NCI-H748 treated with DMSO at 0.1 percent for 48 hours (cell line): ENCODE results near the gene COX20.
"Not testable (repeated sequence)": the region's sequence is repeated elsewhere in the genome, so short reads cannot be mapped to it uniquely, and the experiment has no call there.

Experiments used
- DNase-seq: peaks from one replicate; lab custom pipeline; 2025; lab: John Stamatoyannopoulos, UW

Gene COX20

DNA sequence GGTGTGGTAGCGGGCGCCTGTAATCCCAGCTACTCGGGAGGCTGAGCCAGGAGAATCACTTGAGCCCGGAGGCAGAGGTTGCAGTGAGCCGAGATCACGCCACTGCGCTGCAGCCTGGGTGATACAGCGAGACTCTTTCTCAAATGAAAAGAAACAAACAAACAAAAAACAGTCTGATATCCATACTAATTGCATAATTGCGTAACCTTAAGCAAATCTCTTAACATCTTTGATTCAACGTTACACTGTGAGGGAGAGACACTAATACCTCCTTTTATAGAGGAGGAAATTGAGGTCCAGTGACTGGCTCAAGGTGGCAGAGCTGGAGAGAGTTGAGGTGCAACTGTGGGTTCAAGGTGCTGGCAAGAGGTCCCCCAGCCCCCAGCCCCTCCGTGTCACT is 12.6 kb upstream of the COX20 start:
- DNase-seq = no peak

GRCh38 chr1:244826712-244827111 is 8.7 kb upstream of the COX20 start:
- DNase-seq = no peak

GRCh38 chr1:244830639-244831038 is 4.8 kb upstream of the COX20 start:
- DNase-seq = no peak

DNA sequence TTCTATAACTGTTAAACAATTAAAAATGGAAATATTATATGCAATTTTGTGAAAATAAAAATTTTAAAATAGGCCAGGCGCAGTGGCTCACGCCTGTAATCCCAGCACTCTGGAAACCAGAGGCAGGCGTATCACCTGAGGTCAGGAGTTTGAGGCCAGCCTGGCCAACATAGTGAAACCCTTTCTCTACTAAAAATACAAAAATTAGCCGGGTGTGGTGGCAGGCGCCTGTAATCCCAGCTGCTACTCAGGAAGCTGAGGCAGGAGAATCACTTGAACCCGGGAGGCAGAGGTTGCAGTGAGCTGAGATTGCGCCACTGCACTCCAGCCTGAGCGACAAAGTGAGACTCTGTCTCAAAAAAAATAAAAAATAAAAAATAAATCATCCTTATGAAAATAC is 2.2 kb upstream of the COX20 start:
- not testable (repeated sequence) for DNase-seq

DNA sequence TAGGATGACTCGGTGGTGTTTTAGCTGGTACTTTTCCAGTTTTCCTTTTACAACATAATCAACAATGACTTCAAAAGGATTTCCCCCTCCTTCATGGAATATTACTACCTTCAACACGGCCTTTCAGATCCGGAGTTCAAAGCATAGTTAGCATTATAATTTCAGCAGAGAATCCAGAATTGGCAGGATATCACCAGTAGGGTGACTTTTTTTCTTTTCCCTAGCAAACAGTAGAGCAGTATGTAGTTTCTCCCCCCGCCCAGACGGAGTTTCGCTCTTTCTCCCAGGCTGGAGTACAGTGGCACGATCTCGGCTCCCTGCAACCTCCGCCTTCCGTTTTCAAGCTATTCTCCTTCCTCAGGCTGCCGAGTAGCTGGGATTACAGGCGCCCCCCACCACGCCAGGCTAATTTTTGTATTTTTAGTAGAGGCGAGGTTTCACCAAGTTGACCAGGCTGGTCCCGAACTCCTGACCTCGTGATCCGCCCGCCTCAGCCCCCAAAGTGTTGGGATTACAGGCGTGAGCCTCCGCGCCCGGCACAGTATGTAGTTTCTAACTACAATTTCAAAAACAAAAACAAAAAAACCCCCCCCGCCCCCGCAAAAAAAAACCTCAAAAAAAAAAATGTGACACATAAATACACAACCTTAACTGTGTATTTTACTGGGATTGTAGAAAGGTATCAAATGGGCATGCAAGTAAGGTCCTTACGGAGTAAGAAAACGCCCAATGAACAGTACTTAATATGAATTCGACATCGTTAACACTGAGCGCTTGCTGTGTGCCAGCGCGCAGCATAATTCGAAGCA is 1.5 kb upstream of the COX20 start:
- DNase-seq = peak; percentile 83

GRCh38 chr1:244834543-244835275 is 749 bp upstream of the COX20 start:
- DNase-seq = peak; percentile 83

- no peak for DNase-seq
These were observed 670 bp downstream of the COX20 start for GRCh38 chr1:244836135-244836521.

DNA sequence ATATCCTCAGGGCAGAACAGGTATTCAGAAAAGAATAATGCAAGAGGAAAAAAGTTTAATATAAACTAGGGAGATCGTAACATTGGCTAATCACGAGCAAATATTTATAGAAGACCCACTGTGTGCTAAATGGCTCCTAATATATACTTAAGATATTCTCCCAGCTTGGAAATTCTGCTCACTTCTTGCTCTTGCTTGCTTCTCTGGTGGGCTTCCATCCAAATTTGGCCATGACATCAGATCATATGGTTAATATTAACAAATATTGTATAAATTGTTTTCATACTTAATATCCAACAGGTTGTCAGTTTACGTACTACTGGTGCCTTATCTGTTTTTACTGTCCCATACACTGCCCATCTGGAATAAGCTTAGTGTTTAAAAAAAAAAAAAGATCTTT is 1.1 kb downstream of the COX20 start:
- no peak for DNase-seq

- DNase-seq = no peak
These were observed 2.3 kb downstream of the COX20 start for GRCh38 chr1:244837597-244838258.

DNA sequence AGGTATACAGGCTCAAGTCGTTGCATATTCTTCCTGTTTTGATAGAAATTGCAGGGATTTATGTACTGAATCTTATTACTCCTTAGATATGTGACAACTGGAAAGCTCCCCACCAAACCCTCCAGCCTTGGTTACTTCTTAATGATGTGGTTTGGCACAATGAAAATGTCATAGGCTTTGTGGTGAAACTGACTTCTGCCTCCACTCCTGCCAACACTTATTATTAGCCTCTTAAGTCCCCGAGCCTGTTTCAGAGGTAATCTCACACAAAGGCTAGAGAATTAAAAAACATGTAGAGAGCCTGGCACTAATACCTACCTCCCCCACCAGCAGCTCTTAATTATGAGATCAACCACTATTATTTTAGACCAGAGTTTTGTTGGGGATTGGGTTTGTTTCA is 4.2 kb downstream of the COX20 start:
- DNase-seq = no peak

DNA sequence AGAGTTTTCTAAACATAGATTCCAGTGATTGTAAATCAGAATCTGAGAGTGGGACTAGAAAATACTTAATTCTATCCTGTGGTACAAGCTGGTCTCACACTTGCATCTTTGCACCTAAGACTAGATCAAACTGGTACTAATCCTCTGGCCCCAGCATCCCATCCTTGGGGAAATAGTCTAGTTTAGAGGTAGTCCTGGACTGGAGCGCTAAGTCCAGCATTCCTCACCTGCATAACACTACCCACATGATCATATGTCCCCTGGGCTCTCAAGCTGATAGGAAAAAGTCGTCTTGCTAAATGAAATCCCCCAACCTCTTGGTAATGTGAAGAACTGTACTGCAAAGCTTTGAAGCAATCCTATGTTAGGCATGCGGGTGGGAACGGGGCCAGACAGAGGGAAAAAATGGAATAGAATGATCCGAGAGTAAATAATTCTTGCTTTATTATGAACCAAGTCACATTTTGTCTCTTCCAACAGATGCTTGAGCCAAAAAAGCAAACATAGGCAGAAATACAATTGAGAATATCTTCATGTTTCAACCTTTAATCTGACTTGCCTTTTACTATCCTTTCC is 4.8 kb downstream of the COX20 start:
- no peak for DNase-seq

DNA sequence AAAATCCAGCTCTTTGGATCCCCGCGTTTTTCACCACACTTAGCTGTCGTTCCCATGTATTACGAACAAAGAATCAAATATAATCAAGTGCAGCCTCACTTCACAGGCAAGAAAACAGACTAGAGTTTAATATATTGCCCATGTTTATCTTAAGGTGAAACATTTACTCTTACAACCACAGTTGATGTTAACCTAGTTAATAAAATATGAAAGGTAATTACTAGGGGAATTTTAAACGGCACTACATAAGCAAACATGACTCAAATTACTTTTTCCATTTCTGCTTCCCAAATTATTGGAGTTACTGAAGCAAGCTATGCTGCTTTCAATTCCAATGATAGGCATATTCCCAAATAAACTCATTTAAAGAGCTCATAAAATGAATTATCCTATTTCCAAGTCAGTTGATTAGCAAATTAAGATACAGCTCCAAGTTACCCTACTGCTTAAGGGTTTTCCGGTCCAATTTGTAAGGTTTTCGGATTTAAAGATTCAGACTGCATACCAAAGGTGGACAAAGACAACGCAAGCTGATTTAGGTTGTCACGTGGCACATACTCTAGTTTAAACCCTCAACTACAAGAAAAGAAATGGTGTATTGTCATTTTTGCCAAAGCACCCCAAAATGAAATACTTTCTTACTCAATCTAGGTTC is 5.9 kb downstream of the COX20 start:
- no peak for DNase-seq

- no peak for DNase-seq
These were observed 7.9 kb downstream of the COX20 start for GRCh38 chr1:244843148-244843978.

- no peak for DNase-seq
These were observed 9.0 kb downstream of the COX20 start for GRCh38 chr1:244844155-244845121.

DNA sequence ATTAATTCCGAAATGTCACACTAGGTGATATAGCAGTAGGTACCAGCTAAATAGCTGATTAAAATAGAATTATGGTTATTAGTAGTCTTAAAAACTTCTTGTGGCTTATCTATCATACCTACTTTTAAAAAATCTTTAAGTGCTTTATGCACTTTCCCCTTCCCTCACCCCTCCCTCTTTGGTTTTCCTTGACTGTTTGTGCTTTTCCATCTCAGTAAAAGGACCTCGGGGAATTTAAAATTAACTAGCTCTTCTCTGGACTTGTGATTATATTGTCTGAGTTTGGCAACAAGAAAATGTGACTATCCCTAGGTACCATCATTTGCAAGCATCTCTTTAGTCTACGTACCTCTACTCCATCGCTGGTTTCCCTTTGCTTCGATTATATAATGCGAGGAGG is 11.2 kb downstream of the COX20 start:
- DNase-seq = no peak

DNA sequence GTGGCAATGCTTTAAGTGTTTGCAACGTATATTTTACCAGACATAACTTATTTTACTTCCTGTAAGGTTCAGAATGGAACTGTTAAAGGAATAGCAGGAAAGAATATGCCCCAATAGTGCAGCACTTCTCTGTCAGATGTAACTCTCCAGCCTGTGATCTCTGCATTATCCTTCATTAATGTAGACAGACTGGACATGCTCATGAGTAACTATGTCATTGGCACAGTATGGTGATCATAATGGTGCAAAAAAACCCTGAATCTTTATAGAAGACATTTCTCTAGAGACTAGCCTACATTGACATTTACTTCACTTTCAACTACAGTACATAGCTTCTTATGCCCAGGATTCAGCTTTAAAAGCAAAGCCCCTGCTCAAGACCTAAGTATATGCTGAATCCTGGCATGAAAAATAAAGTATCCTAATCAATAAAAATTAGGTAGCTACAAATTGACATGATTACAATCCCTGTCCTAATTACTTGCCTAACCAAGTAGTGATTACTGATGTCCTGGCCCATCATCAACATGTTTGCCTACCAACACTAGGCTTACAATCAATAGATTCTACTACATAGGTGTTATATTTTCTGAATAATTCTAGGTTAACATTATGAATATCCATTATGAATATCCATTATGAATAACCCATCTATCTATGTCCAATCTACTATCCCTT is 13.9 kb downstream of the COX20 start:
- DNase-seq = no peak

DNA sequence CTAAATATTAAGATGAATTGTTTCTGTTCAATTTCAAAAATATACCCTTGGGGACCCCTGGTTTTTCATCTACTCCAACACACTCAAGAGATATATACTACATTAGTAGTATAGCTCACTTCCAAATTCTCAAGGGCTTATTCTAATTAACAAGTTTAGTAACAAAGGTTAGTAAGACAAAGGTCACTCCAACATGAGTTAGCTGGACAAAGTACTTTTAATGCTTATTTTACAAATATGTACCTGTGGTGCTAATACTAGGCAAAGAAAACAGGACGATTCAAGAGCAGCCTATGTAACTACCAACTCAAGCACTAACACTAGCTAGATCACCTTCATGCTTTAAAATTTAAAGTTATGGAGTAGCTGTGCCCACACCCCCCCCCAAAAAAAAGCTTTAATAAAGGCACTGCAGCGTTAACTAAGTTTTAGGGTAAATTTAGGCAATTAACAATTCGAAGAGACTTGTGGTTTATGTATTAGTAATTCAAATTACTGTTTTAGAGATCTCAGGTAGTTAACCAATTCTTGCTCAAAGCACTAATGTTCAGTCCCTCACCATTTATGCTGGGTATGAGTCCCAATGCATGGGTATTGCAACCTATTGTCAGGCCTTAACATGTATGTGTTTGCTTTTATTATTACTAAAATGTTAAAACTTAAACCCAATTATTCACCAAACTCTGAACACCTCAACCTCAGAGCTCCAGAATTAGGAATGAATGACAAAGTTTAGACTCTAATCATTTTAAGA is 14.8 kb downstream of the COX20 start:
- no peak for DNase-seq

GRCh38 chr1:244850896-244851295 is 15.4 kb downstream of the COX20 start:
- no peak for DNase-seq
